ENCODE results near the gene EMP2.

DNA sequence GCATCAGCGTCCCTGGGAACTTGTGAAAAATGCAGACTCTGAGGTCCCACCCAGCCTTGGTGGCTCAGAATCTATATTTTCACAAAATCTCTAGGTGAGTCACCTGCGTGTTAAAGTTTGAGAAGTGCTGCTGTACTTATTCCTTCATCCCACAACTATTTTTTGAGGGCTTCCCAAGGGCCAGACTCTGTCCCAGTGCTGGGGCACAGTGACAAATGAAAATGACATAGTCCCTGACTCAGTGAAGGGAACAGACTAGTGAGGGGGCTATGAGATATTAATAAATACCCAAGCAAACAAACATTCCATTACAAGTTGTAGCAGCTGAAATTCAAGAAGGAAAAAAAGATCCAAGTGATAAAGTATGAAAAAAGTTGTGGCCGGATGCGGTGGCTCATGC lies 9.9 kb upstream of the EMP2 start:
- TF ChIP-seq, protein P1, sequence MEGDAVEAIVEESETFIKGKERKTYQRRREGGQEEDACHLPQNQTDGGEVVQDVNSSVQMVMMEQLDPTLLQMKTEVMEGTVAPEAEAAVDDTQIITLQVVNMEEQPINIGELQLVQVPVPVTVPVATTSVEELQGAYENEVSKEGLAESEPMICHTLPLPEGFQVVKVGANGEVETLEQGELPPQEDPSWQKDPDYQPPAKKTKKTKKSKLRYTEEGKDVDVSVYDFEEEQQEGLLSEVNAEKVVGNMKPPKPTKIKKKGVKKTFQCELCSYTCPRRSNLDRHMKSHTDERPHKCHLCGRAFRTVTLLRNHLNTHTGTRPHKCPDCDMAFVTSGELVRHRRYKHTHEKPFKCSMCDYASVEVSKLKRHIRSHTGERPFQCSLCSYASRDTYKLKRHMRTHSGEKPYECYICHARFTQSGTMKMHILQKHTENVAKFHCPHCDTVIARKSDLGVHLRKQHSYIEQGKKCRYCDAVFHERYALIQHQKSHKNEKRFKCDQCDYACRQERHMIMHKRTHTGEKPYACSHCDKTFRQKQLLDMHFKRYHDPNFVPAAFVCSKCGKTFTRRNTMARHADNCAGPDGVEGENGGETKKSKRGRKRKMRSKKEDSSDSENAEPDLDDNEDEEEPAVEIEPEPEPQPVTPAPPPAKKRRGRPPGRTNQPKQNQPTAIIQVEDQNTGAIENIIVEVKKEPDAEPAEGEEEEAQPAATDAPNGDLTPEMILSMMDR (IDR thresholded peaks at IDR 0.05; ENCODE audit: low read depth, low read length), result no peak
- TF ChIP-seq EZH2phosphoT487 (IDR thresholded peaks at IDR 0.05; ENCODE audit: low read depth), result no peak

Data from OCI-LY3 (cell line).